BLaER1 treated with 17β-estradiol and CSF1 and Interleukin-3, amounts not matched to agents 10 nM and 100 nM (cell line): ENCODE measurements around the gene HP1BP3.

Source experiments
- H3K27ac ChIP-seq, 11 experiments: shearing (Covaris generic); formaldehyde crosslinking; 2 replicates each; pipeline ENCODE4 v1.8.1; 2022
- H3K27me3 ChIP-seq, 11 experiments: shearing (Covaris generic); formaldehyde crosslinking; 2 replicates each; pipeline ENCODE4 v1.8.1; 2022
- H3K36me3 ChIP-seq, 11 experiments: shearing (Covaris generic); formaldehyde crosslinking; 2 replicates each; pipeline ENCODE4 v1.8.1; 2022
- H3K4me1 ChIP-seq, 10 experiments: shearing (Covaris generic); formaldehyde crosslinking; 2 replicates each; pipeline ENCODE4 v1.8.1; 2022
- H3K4me2 ChIP-seq, 11 experiments: shearing (Covaris generic); formaldehyde crosslinking; 2 replicates each; pipeline ENCODE4 v1.8.1; 2022
- H3K4me3 ChIP-seq, 10 experiments: shearing (Covaris generic); formaldehyde crosslinking; 2 replicates each; pipeline ENCODE4 v1.8.1; 2022
- H3K9ac ChIP-seq, 11 experiments: shearing (Covaris generic); formaldehyde crosslinking; 2 replicates each; pipeline ENCODE4 v1.8.1; 2022
- H3K9me3 ChIP-seq, 11 experiments: shearing (Covaris generic); formaldehyde crosslinking; replicated peaks in 1 of 11; 2 replicates each; pipeline ENCODE4 v1.8.1; 2022
- H4K20me1 ChIP-seq, 11 experiments: shearing (Covaris generic); formaldehyde crosslinking; 2 replicates each; pipeline ENCODE4 v1.8.1; 2022
- Cebpa-rat ChIP-seq, 11 experiments: shearing (Covaris generic); IDR thresholded peaks; 2 replicates each; pipeline ENCODE4 v1.8.1; 2022

Gene HP1BP3

GRCh38 chr1:20787029-20787839, at the start of gene HP1BP3:
HP1BP3 (minus strand) TSS chr1:20787307; CDS start chr1:20780440, 6,867 bp downstream.
- peaks cover 26 to 40% (median 33%) of the 10 kb centered on the region in 10 experiments for H3K4me1 ChIP-seq
- no peaks in the 10 kb centered on the region for H3K9me3 ChIP-seq
- peak within 1 kb of the TSS; percentile 95 to 99 (median 97) for H3K9ac ChIP-seq
- H3K27me3 ChIP-seq: no peaks in the 10 kb centered on the region
- peak within 1 kb of the TSS; percentile 94 to 99 (median 97) for H3K27ac ChIP-seq
- peak within 1 kb of the TSS; percentile 87 to 97 (median 94) for H3K4me2 ChIP-seq
- H3K4me3 ChIP-seq: peak within 1 kb of the TSS; percentile 69 to 95 (median 90)
- H4K20me1 ChIP-seq: peaks cover 29 to 42% (median 41%) of the 10 kb centered on the region in 11 experiments
- peaks cover 0 to 14% (median 9%) of the 10 kb centered on the region in 11 experiments; a peak in 14 of 22 replicates for H3K36me3 ChIP-seq
- TF ChIP-seq Cebpa-rat (IDR thresholded peaks at IDR 0.05): no peak

- Histone ChIP-seq H3K27me3 (no peaks in the 10 kb centered on the region), H3K4me1 (peaks cover 0 to 4% (median 0%) of the 10 kb centered on the region in 10 experiments; a peak in 1 of 20 replicates), H3K9me3 (peaks cover 8 to 16% (median 13%) of the 10 kb centered on the region in 11 experiments; a peak in 20 of 22 replicates), H3K36me3 (peaks cover 60 to 77% (median 66%) of the 10 kb centered on the region in 11 experiments), H3K9ac (no peak overlapping the region), H3K27ac (no peak overlapping the region), H3K4me3 (no peak overlapping the region), H4K20me1 (no peaks in the 10 kb centered on the region), H3K4me2 (no peak overlapping the region)
- no peak for TF ChIP-seq Cebpa-rat (IDR thresholded peaks at IDR 0.05)
Measured at GRCh38 chr1:20836230-20836629, 49.1 kb upstream of the HP1BP3 start.

- no peak for TF ChIP-seq Cebpa-rat (IDR thresholded peaks at IDR 0.05)
Measured at GRCh38 chr1:20834780-20835179, 47.7 kb upstream of the HP1BP3 start.

GRCh38 chr1:20834192-20834591, 47.1 kb upstream of the HP1BP3 start:
- peaks cover 0 to 4% (median 0%) of the 10 kb centered on the region in 10 experiments; a peak in 1 of 20 replicates for H3K4me1 ChIP-seq
- peaks cover 8 to 16% (median 13%) of the 10 kb centered on the region in 11 experiments; a peak in 20 of 22 replicates for H3K9me3 ChIP-seq

More at GRCh38 chr1:20834780-20835179, 47.7 kb upstream of the HP1BP3 start:
- H3K4me3 ChIP-seq: no peak overlapping the region
- peaks cover 0 to 4% (median 0%) of the 10 kb centered on the region in 10 experiments; a peak in 1 of 20 replicates for H3K4me1 ChIP-seq
- no peaks in the 10 kb centered on the region for H3K27me3 ChIP-seq
- H3K9me3 ChIP-seq: peaks cover 8 to 16% (median 13%) of the 10 kb centered on the region in 11 experiments; a peak in 20 of 22 replicates
- 0 out of 22 replicates have a peak, but pooled peaks cover 0 to 7% (median 0%) of the 10 kb centered on the region in 11 experiments for H4K20me1 ChIP-seq
- H3K27ac ChIP-seq: no peak overlapping the region
- H3K4me2 ChIP-seq: no peak overlapping the region
- peaks cover 49 to 76% (median 63%) of the 10 kb centered on the region in 11 experiments for H3K36me3 ChIP-seq
- no peak overlapping the region for H3K9ac ChIP-seq

GRCh38 chr1:20830378-20830777, 43.3 kb upstream of the HP1BP3 start:
- peaks cover 54 to 76% (median 64%) of the 10 kb centered on the region in 11 experiments for H3K36me3 ChIP-seq
- H3K4me1 ChIP-seq: peaks cover 0 to under 1% (median 0%) of the 10 kb centered on the region in 10 experiments; a peak in 1 of 20 replicates

More at GRCh38 chr1:20834192-20834591, 47.1 kb upstream of the HP1BP3 start:
- Histone ChIP-seq H3K36me3 (peaks cover 46 to 76% (median 62%) of the 10 kb centered on the region in 11 experiments), H3K9ac (no peak overlapping the region), H3K27me3 (no peaks in the 10 kb centered on the region), H3K27ac (no peak overlapping the region), H4K20me1 (0 out of 22 replicates have a peak, but pooled peaks cover 0 to 8% (median 0%) of the 10 kb centered on the region in 11 experiments), H3K4me2 (no peak overlapping the region), H3K4me3 (no peak overlapping the region)
- no peak for TF ChIP-seq Cebpa-rat (IDR thresholded peaks at IDR 0.05)

GRCh38 chr1:20829946-20830345, 42.8 kb upstream of the HP1BP3 start:
- no peak overlapping the region for H3K4me3 ChIP-seq
- no peaks in the 10 kb centered on the region for H3K4me1 ChIP-seq
- H3K4me2 ChIP-seq: no peak overlapping the region
- H3K36me3 ChIP-seq: peaks cover 57 to 78% (median 66%) of the 10 kb centered on the region in 11 experiments
- H3K27ac ChIP-seq: no peak overlapping the region
- no peaks in the 10 kb centered on the region for H3K27me3 ChIP-seq
- H3K9ac ChIP-seq: no peak overlapping the region
- TF ChIP-seq Cebpa-rat (IDR thresholded peaks at IDR 0.05): no peak
- H4K20me1 ChIP-seq: 0 out of 22 replicates have a peak, but pooled peaks cover 0 to 8% (median 0%) of the 10 kb centered on the region in 11 experiments
- H3K9me3 ChIP-seq: peaks cover 8 to 16% (median 13%) of the 10 kb centered on the region in 11 experiments; a peak in 20 of 22 replicates

More at GRCh38 chr1:20830378-20830777, 43.3 kb upstream of the HP1BP3 start:
- H3K9ac ChIP-seq: no peak overlapping the region
- TF ChIP-seq Cebpa-rat (IDR thresholded peaks at IDR 0.05): no peak
- H3K4me2 ChIP-seq: no peak overlapping the region
- no peak overlapping the region for H3K27ac ChIP-seq
- H3K27me3 ChIP-seq: no peaks in the 10 kb centered on the region
- H4K20me1 ChIP-seq: 0 out of 22 replicates have a peak, but pooled peaks cover 0 to 8% (median 0%) of the 10 kb centered on the region in 11 experiments
- peaks cover 8 to 16% (median 13%) of the 10 kb centered on the region in 11 experiments; a peak in 20 of 22 replicates for H3K9me3 ChIP-seq
- H3K4me3 ChIP-seq: no peak overlapping the region

GRCh38 chr1:20829531-20829930, 42.4 kb upstream of the HP1BP3 start:
- no peak for TF ChIP-seq Cebpa-rat (IDR thresholded peaks at IDR 0.05)
- H3K9ac ChIP-seq: no peak overlapping the region
- no peak overlapping the region for H3K4me3 ChIP-seq
- 0 out of 22 replicates have a peak, but pooled peaks cover 0 to 8% (median 0%) of the 10 kb centered on the region in 11 experiments for H4K20me1 ChIP-seq
- no peaks in the 10 kb centered on the region for H3K4me1 ChIP-seq
- no peak overlapping the region for H3K27ac ChIP-seq
- H3K27me3 ChIP-seq: no peaks in the 10 kb centered on the region
- H3K36me3 ChIP-seq: peaks cover 57 to 78% (median 66%) of the 10 kb centered on the region in 11 experiments
- H3K4me2 ChIP-seq: no peak overlapping the region
- peaks cover 7 to 13% (median 10%) of the 10 kb centered on the region in 11 experiments; a peak in 20 of 22 replicates for H3K9me3 ChIP-seq

- no peak overlapping the region for H3K4me3 ChIP-seq
- no peaks in the 10 kb centered on the region for H3K4me1 ChIP-seq
- H3K27me3 ChIP-seq: no peaks in the 10 kb centered on the region
Measured at GRCh38 chr1:20823845-20824244, 36.7 kb upstream of the HP1BP3 start.

More at GRCh38 chr1:20823845-20824244, 36.7 kb upstream of the HP1BP3 start:
- Histone ChIP-seq H3K9ac (no peak overlapping the region), H3K4me2 (no peak overlapping the region), H3K36me3 (peaks cover 72 to 98% (median 92%) of the 10 kb centered on the region in 11 experiments), H3K27ac (no peak overlapping the region), H3K9me3 (no peaks in the 10 kb centered on the region), H4K20me1 (peaks cover 0 to 7% (median 0%) of the 10 kb centered on the region in 11 experiments; a peak in 5 of 22 replicates)
- no peak for TF ChIP-seq Cebpa-rat (IDR thresholded peaks at IDR 0.05)
